Lower lobe of right lung (tissue), 2 donors: ENCODE data around the gene FRMPD2. TPM values are rescaled to one million over a fixed set of nuclear protein-coding genes. Genes with fewer than 3 reads are reported as not detected.

Source experiments
- ATAC-seq, 2 donors: fragments of 200-7000 bp; cut with Tn5 transposase; one replicate each; pipeline ENCODE4 v1.9.1; 2020 to 2022; ENCODE audit warnings: mild to moderate bottlenecking in 2 of 2, moderate library complexity in 2 of 2
- DNase-seq: peaks from one replicate; pipeline ENCODE4 v3.0.0-alpha.2; 2020
- H3K27ac ChIP-seq: fragments of 200-600 bp; one replicate; pipeline ENCODE4 v1.8.0; 2022
- H3K27me3 ChIP-seq: fragments of 200-600 bp; one replicate; pipeline ENCODE4 v1.8.0; 2022; ENCODE audit warnings: low read depth
- H3K36me3 ChIP-seq: fragments of 200-600 bp; one replicate; pipeline ENCODE4 v1.8.0; 2022; ENCODE audit warnings: mild to moderate bottlenecking
- H3K4me1 ChIP-seq: fragments of 200-600 bp; one replicate; pipeline ENCODE4 v1.8.0; 2022
- H3K4me3 ChIP-seq: fragments of 200-600 bp; one replicate; pipeline ENCODE4 v1.8.0; 2022; ENCODE audit warnings: mild to moderate bottlenecking
- H3K9me3 ChIP-seq: fragments of 200-600 bp; one replicate; pipeline ENCODE4 v1.8.0; 2022
- intact Hi-C: fragments of 100-400 bp; cut with DNase I; formaldehyde crosslinking; loops from one replicate; pipeline ENCODE4 v1.11.0; 2022
- total RNA-seq: library from RNA; stranded (reverse); fragmentation: NEBNext Ultra II Directional; extraction: Animal tissue kit (Norgen Biotek cat#: 25700); gene quantifications from one replicate; pipeline ENCODE4 v1.2.1, GENCODE V29; 2021
- TF ChIP-seq, protein P1 (sequence below): fragments of 200-600 bp; IDR thresholded peaks from one replicate; pipeline ENCODE4 v1.8.0; 2022; ENCODE audit warnings: antibody characterized with exemption, mild to moderate bottlenecking
- donor health status: DM: no; HTN: yes; CAD: no; lungs with severe emphysema.

FRMPD2 gene
- total RNA-seq, 1 donor from 2014 or later, result 5.3 TPM

DNA sequence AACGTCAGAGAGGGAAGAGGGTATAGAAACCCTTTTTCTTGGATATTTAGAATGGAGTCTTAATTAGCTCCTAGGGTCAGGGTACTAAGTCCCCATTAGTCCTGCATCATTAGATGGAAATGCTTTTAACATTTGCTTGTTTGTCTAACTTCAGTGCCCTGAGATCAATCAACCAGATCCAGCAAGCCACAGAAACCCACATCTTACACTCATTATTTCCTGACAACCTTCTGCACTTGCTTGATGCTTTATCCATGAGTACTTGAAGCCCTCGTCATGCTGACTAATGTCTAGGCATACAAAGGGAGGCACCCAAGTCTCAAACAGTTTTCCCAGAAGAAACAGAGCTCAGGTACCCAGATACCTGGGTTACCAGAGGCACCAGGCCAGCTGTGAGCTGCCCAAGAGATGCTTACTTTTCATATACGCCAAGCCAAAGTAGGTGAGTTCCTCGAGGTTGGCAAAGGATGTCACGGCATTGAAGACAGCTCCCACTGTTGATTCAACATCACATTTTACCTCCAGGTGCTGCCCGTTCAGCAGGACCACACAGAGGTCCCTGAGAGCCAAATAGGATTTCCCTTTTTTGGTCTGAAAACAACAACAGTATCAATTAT is 42.7 kb downstream of the FRMPD2 start:
- Histone ChIP-seq H3K4me3 (no peak overlapping the region), H3K9me3 (no peaks in the 10 kb centered on the region), H3K27me3 (no peaks in the 10 kb centered on the region), H3K4me1 (no peaks in the 10 kb centered on the region), H3K27ac (no peak overlapping the region), H3K36me3 (no peaks in the 10 kb centered on the region)
- TF ChIP-seq, protein P1, sequence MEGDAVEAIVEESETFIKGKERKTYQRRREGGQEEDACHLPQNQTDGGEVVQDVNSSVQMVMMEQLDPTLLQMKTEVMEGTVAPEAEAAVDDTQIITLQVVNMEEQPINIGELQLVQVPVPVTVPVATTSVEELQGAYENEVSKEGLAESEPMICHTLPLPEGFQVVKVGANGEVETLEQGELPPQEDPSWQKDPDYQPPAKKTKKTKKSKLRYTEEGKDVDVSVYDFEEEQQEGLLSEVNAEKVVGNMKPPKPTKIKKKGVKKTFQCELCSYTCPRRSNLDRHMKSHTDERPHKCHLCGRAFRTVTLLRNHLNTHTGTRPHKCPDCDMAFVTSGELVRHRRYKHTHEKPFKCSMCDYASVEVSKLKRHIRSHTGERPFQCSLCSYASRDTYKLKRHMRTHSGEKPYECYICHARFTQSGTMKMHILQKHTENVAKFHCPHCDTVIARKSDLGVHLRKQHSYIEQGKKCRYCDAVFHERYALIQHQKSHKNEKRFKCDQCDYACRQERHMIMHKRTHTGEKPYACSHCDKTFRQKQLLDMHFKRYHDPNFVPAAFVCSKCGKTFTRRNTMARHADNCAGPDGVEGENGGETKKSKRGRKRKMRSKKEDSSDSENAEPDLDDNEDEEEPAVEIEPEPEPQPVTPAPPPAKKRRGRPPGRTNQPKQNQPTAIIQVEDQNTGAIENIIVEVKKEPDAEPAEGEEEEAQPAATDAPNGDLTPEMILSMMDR, result no peak
- no peak for DNase-seq
- ATAC-seq, result no peak
- intact Hi-C loops, result no loop called here

- ATAC-seq (no peak), DNase-seq (no peak)
- Histone ChIP-seq H3K36me3 (no peaks in the 10 kb centered on the region), H3K27ac (no peak overlapping the region), H3K9me3 (no peaks in the 10 kb centered on the region), H3K4me3 (no peak overlapping the region), H3K4me1 (no peaks in the 10 kb centered on the region), H3K27me3 (no peaks in the 10 kb centered on the region)
- intact Hi-C loops, result no loop called here
- TF ChIP-seq, protein P1, result no peak
Observed at GRCh38 chr10:48231178-48231577, 43.3 kb downstream of the FRMPD2 start.

- no peaks in the 10 kb centered on the region for H3K9me3 ChIP-seq
- H3K4me1 ChIP-seq, result no peaks in the 10 kb centered on the region
- ATAC-seq (no peak), DNase-seq (no peak)
- H3K36me3 ChIP-seq, result no peaks in the 10 kb centered on the region
- intact Hi-C loops, result no loop called here
- H3K27me3 ChIP-seq, result no peaks in the 10 kb centered on the region
- TF ChIP-seq, protein P1, result no peak
- no peak overlapping the region for H3K4me3 ChIP-seq
- H3K27ac ChIP-seq, result no peak overlapping the region
Observed at GRCh38 chr10:48227213-48227612, 47.3 kb downstream of the FRMPD2 start.

- no peak overlapping the region for H3K4me3 ChIP-seq
- DNase-seq (no peak), ATAC-seq (no peak)
- intact Hi-C loops, result no loop called here
- TF ChIP-seq, protein P1, result no peak
- peaks cover 3% of the 10 kb centered on the region for H3K27me3 ChIP-seq
- no peaks in the 10 kb centered on the region for H3K4me1 ChIP-seq
- H3K9me3 ChIP-seq, result no peaks in the 10 kb centered on the region
- no peak overlapping the region for H3K27ac ChIP-seq
- no peaks in the 10 kb centered on the region for H3K36me3 ChIP-seq
Observed at GRCh38 chr10:48224979-48225560, 49.4 kb downstream of the FRMPD2 start.

- intact Hi-C loops, result no loop called here
- TF ChIP-seq, protein P1, result no peak
- ATAC-seq, result no peak
Observed at GRCh38 chr10:48224296-48224695, 50.2 kb downstream of the FRMPD2 start.

More at GRCh38 chr10:48224296-48224695, 50.2 kb downstream of the FRMPD2 start:
- H3K27me3 ChIP-seq, result peaks cover 3% of the 10 kb centered on the region
- H3K36me3 ChIP-seq, result no peaks in the 10 kb centered on the region
- DNase-seq, result no peak
- no peaks in the 10 kb centered on the region for H3K9me3 ChIP-seq
- no peak overlapping the region for H3K27ac ChIP-seq
- H3K4me1 ChIP-seq, result no peaks in the 10 kb centered on the region
- no peak overlapping the region for H3K4me3 ChIP-seq
